HepG2 (cell line): Measurements from ENCODE around the gene MAFF. TPM values are rescaled to one million over a fixed set of nuclear protein-coding genes. Genes with fewer than 3 reads are reported as not detected.

ENCODE experiments used
- ARNT ChIP-seq: fragments of 450-650 bp; IDR thresholded peaks from 2 replicates; pipeline ENCODE4 v1.6.1; 2017
- BCL3 ChIP-seq: sonication (generic); formaldehyde crosslinking; IDR thresholded peaks from 2 replicates; pipeline ENCODE4 v1.5.1; 2020; ENCODE audit warnings: mild to moderate bottlenecking, missing genetic modification reagents, moderate library complexity
- BRD4 ChIP-seq: sonication (generic); formaldehyde crosslinking; IDR thresholded peaks from 2 replicates; pipeline ENCODE4 v1.4.0; 2020; ENCODE audit warnings: missing genetic modification reagents
- CTCF ChIP-seq: sonication (generic); formaldehyde crosslinking; IDR thresholded peaks from 2 replicates; pipeline ENCODE4 v1.5.0; 2020; ENCODE audit warnings: mild to moderate bottlenecking, missing genetic modification reagents, moderate library complexity
- FOXA1 ChIP-seq, 2 experiments: fragments of 450-650 bp in 1 of 2; sonication (generic) in 1 of 2; formaldehyde crosslinking in 1 of 2; IDR thresholded peaks; 2 replicates each; pipeline versions ENCODE4 v1.4.0 to v1.6.1; 2016 to 2020; ENCODE audit warnings: missing genetic modification reagents in 1 of 2
- FOXK1 ChIP-seq: sonication (generic); formaldehyde crosslinking; IDR thresholded peaks from 2 replicates; pipeline ENCODE4 v1.4.0; 2020; ENCODE audit warnings: low read depth, missing genetic modification reagents, borderline replicate concordance
- GABPB1 ChIP-seq: IDR thresholded peaks from 2 replicates; pipeline ENCODE4 v1.6.1; 2016; ENCODE audit warnings: mild to moderate bottlenecking, missing genetic modification reagents, moderate library complexity, missing compliant biosample characterization
- JUND ChIP-seq: sonication (generic); formaldehyde crosslinking; IDR thresholded peaks from 2 replicates; pipeline ENCODE4 v1.8.0; 2022; ENCODE audit warnings: mild to moderate bottlenecking, missing genetic modification reagents
- MTA3 ChIP-seq: sonication (generic); formaldehyde crosslinking; IDR thresholded peaks from 2 replicates; pipeline ENCODE4 v1.4.0; 2020; ENCODE audit warnings: missing genetic modification reagents
- PAXIP1 ChIP-seq: sonication (generic); formaldehyde crosslinking; conservative IDR thresholded peaks from 2 replicates; pipeline ENCODE4 v1.4.0; 2020; ENCODE audit warnings: mild to moderate bottlenecking, missing genetic modification reagents, moderate library complexity
- POLR2AphosphoS5 ChIP-seq: IDR thresholded peaks from 2 replicates; pipeline ENCODE4 v1.6.1; 2012; ENCODE audit warnings: low read depth, low read length
- RFX3 ChIP-seq: IDR thresholded peaks from 2 replicates; pipeline ENCODE4 v1.6.1; 2016; ENCODE audit warnings: missing biosample characterization, missing genetic modification reagents
- SNAI1 ChIP-seq: sonication (generic); formaldehyde crosslinking; IDR thresholded peaks from 2 replicates; pipeline ENCODE4 v1.5.0; 2020; ENCODE audit warnings: mild to moderate bottlenecking, missing genetic modification reagents, borderline replicate concordance
- THAP9 ChIP-seq: sonication (generic); formaldehyde crosslinking; IDR thresholded peaks from 2 replicates; pipeline ENCODE4; 2020; ENCODE audit warnings: missing genetic modification reagents, mild to moderate bottlenecking, borderline replicate concordance
- ZBTB42 ChIP-seq: sonication (generic); formaldehyde crosslinking; IDR thresholded peaks from 2 replicates; pipeline ENCODE4 v1.5.0; 2020; ENCODE audit warnings: mild to moderate bottlenecking, missing genetic modification reagents
- ZNF264 ChIP-seq: sonication (generic); formaldehyde crosslinking; IDR thresholded peaks from 2 replicates; pipeline ENCODE4 v1.4.0; 2020; ENCODE audit warnings: missing genetic modification reagents
- ZNF431 ChIP-seq: sonication (generic); formaldehyde crosslinking; IDR thresholded peaks from 2 replicates; pipeline ENCODE4 v1.9.0; 2022; ENCODE audit warnings: missing genetic modification reagents, low read depth, mild to moderate bottlenecking, borderline replicate concordance
- ZNF432 ChIP-seq: sonication (generic); formaldehyde crosslinking; IDR thresholded peaks from 2 replicates; pipeline ENCODE4 v1.5.0; 2020; ENCODE audit warnings: missing genetic modification reagents, mild to moderate bottlenecking, borderline replicate concordance
- ZNF564 ChIP-seq: sonication (generic); formaldehyde crosslinking; IDR thresholded peaks from 2 replicates; pipeline ENCODE4 v1.8.1; 2023; ENCODE audit warnings: mild to moderate bottlenecking, missing genetic modification reagents
- polyA plus RNA-seq, 8 experiments: library from polyadenylated mRNA; depleted of rRNA in 3 of 8; stranded (reverse) in 7 of 8; unstranded in 1 of 8; fragments of >200 nt; fragmentation: Illumina TruSeq in 4 of 8; extraction: Trizol in 4 of 8; gene quantifications; 2 replicates each; pipeline versions ENCODE4 v1.2.1 to v1.2.3, GENCODE V29; 2011 to 2016; ENCODE audit warnings: low read depth in 4 of 8, missing spikeins in 1 of 8, mixed read lengths in 1 of 8; ENCODE audit not compliant: insufficient read depth in 1 of 8
- total RNA-seq, 5 experiments: library from RNA; depleted of rRNA; stranded (reverse); fragments of >200 nt; fragmentation: Illumina TruSeq; extraction: Trizol; gene quantifications; 2 replicates each; pipeline ENCODE4 v1.2.3, GENCODE V29; 2016; ENCODE audit warnings: low read depth in 1 of 5

Gene MAFF
- total and polyA plus RNA-seq, 2 of the 13 experiments (the other 11 are each of a cell fraction or from before 2014, with no cell fraction given), result 5.4 to 14.3 TPM

GRCh38 chr22:38163844-38164550, 37.8 kb upstream of the MAFF start (continued):
- TF ChIP-seq ZBTB42 (no peak), PAXIP1 (peak; percentile 79), FOXK1 (CRISPR knock-in tag) (peak; percentile 24; the same call in 1 of the 2 replicates), RFX3 (no peak), THAP9 (CRISPR knock-in tag) (no peak), BRD4 (CRISPR knock-in tag) (no peak), ZNF264 (0 out of 2 replicates have a peak, but pooled peaks have one; percentile 17), CTCF (CRISPR knock-in tag) (no peak), ZNF564 (no peak), GABPB1 (CRISPR knock-in tag) (no peak), ARNT (no peak), SNAI1 (0 out of 2 replicates have a peak, but pooled peaks have one; percentile 11), JUND (CRISPR knock-in tag) (0 out of 2 replicates have a peak, but pooled peaks have one; percentile 16), FOXA1 (IDR thresholded peaks at IDR 0.05) (no peak), FOXA1 (CRISPR knock-in tag; IDR thresholded peaks at IDR 0.05) (peak; percentile 81), ZNF431 (0 out of 2 replicates have a peak, but pooled peaks have one; percentile 37), POLR2AphosphoS5 (peak; percentile 19; the same call in 1 of the 2 replicates), MTA3 (no peak), ZNF432 (CRISPR knock-in tag) (no peak), BCL3 (CRISPR knock-in tag) (no peak)
